Measurements from ENCODE around the gene ADAM10.

- no peak for TF ChIP-seq CTCF (conservative IDR thresholded peaks at IDR 0.05; ENCODE audit: low read length)
- no peak for TF ChIP-seq EZH2phosphoT487 (IDR thresholded peaks at IDR 0.05; ENCODE audit: borderline replicate concordance)
Measured at GRCh38 chr15:58587486-58587885, 162.0 kb downstream of the ADAM10 start.

Measured in Loucy (cell line).